Fibroblast of the aortic adventitia (primary cell): Measurements from ENCODE around the gene ZNF692. TPM values are rescaled to one million over a fixed set of nuclear protein-coding genes. Genes with fewer than 3 reads are reported as not detected.
A peak's percentile ranks its signal among the peaks of the same experiment; 100 is the strongest.
"Not testable (repeated sequence)": the region's sequence is repeated elsewhere in the genome, so short reads cannot be mapped to it uniquely, and the experiment has no call there.

ENCODE experiments used
- DNase-seq: peaks from one replicate; pipeline ENCODE4 v3.0.0-alpha.2; 2010; ENCODE audit warnings: low read depth
- H3K4me3 ChIP-seq: 2 replicates; pipeline ENCODE4 v1.5.1; 2011; ENCODE audit warnings: low read depth, mild to moderate bottlenecking, control low read depth, low read length, moderate library complexity
- CTCF ChIP-seq: IDR thresholded peaks from 2 replicates; pipeline ENCODE4 v1.5.1; 2011; ENCODE audit warnings: mild to moderate bottlenecking, low read length, control low read depth, inconsistent platforms; ENCODE audit not compliant: insufficient read depth
- total RNA-seq: library from RNA; depleted of rRNA; stranded (reverse); fragments of >200 nt; gene quantifications from 2 replicates; pipeline ENCODE4 v1.2.3, GENCODE V29; 2012; ENCODE audit warnings: low replicate concordance

Gene ZNF692
- total RNA-seq, 1 donor: 8.9 TPM

GRCh38 chr1:248890549-248891498, 31.9 kb upstream of the ZNF692 start:
- DNase-seq: no peak
- no peak for TF ChIP-seq CTCF
- no peak overlapping the region for H3K4me3 ChIP-seq

DNA sequence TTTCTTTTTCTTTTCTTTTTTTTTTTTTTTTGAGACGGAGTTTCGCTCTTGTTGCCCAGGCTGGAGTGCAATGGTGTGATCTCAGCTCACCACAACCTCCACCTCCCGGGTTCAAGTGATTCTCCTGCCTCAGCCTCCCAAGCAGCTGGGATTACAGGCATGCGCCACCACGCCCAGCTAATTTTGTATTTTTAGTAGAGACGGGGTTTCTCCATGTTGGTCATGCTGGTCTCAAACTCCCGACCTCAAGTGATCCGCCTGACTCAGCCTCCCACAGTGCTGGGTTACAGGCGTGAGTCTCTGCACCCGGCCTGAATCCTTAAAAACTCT, 31.0 kb upstream of the ZNF692 start:
- H3K4me3 ChIP-seq, DNase-seq: not testable (repeated sequence)

- no peak overlapping the region for H3K4me3 ChIP-seq
- no peak for TF ChIP-seq CTCF
- DNase-seq: peak; percentile 38
Measured at GRCh38 chr1:248886237-248886895, 27.5 kb upstream of the ZNF692 start.

DNA sequence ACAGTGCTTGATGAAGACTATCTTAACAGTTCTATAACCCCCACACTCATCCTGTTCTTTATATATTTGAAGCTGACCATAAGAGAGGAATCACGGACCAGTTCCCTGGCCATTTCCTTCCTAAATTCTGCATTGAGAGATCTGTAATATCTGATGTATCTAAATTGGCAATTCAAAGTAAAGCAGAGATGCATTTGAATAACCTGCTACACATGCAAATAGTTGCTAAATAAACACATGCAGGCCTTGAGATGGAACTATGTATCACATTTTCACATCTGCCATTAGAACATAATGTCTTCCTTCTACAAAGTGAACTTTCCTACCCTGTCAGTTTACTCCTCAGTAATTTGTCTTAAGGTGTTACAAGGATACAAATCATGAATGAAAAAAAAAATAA, 26.8 kb upstream of the ZNF692 start:
- no peak overlapping the region for H3K4me3 ChIP-seq
- DNase-seq: no peak
- no peak for TF ChIP-seq CTCF

DNA sequence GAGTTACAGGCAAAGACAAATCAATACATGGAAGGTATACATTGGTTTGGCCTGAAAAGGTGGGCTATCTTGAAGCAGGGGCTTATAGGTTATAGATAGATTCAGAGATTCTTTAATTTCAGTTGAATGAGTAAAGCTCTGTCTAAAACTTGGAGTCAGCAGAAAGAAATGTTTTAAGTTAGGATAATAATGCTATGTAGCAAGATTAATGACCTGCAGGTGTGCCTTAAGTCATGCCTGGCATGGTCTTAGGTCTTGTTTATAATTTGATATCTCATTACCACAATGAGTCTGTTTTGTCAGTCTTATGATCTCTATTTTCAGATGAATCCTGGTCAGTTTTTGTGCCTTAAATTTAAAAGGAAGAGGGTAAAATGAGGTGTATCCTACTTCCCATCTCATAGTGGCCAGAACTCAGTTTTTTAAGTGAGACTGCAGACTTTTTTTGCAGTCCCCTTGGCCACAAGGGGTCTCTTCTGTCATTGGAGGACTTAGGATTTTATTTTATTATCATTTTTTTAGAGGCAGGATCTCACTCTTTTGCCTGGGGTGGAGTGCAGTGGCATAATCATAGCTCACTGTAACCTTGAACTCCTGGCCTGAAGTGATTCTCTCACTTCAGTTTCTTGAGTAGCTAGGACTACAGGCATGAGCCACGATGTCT, 25.9 kb upstream of the ZNF692 start:
- TF ChIP-seq CTCF: no peak
- no peak for DNase-seq
- H3K4me3 ChIP-seq: no peak overlapping the region

GRCh38 chr1:248882427-248882826, 23.5 kb upstream of the ZNF692 start:
- H3K4me3 ChIP-seq, DNase-seq: not testable (repeated sequence)

GRCh38 chr1:248881261-248881660, 22.4 kb upstream of the ZNF692 start:
- TF ChIP-seq CTCF: no peak
- H3K4me3 ChIP-seq: no peak overlapping the region
- DNase-seq: no peak
